Fibroblast of mammary gland (primary cell): ENCODE measurements around the gene EEF2K.

Source experiments
- DNase-seq: peaks from one replicate; pipeline ENCODE4 v3.0.0-alpha.2; 2010; ENCODE audit warnings: low read depth
- H3K4me3 ChIP-seq: 2 replicates; pipeline ENCODE4 v1.5.1; 2011; ENCODE audit warnings: low read depth, mild to moderate bottlenecking, low read length, moderate library complexity; ENCODE audit not compliant: control insufficient read depth
- TF ChIP-seq, protein P1 (sequence below): conservative IDR thresholded peaks from 2 replicates; pipeline ENCODE4 v1.5.1; 2011; ENCODE audit warnings: low read depth, low read length, inconsistent platforms; ENCODE audit not compliant: control insufficient read depth, insufficient read depth

The EEF2K gene

DNA sequence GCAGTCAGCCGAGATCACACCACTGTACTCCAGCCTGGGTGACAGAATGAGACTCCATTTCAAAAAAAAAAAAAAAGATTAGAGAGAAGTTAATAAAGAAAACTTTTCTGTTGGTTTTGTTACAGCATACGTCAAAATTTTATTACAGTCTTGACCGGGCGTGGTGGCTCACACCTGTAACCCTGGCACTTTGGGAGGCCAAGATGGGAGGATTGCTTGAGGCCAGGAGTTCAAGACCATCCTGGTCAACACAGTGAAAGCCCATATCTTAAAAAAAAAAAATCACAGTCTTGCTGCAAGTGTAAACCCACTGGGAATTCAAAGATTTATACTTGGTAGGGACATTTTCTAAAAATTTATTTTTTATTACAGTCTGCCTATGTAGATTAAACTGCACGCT is 84.9 kb downstream of the EEF2K start:
- no peak overlapping the region for H3K4me3 ChIP-seq
- no peak for DNase-seq
- TF ChIP-seq, protein P1, sequence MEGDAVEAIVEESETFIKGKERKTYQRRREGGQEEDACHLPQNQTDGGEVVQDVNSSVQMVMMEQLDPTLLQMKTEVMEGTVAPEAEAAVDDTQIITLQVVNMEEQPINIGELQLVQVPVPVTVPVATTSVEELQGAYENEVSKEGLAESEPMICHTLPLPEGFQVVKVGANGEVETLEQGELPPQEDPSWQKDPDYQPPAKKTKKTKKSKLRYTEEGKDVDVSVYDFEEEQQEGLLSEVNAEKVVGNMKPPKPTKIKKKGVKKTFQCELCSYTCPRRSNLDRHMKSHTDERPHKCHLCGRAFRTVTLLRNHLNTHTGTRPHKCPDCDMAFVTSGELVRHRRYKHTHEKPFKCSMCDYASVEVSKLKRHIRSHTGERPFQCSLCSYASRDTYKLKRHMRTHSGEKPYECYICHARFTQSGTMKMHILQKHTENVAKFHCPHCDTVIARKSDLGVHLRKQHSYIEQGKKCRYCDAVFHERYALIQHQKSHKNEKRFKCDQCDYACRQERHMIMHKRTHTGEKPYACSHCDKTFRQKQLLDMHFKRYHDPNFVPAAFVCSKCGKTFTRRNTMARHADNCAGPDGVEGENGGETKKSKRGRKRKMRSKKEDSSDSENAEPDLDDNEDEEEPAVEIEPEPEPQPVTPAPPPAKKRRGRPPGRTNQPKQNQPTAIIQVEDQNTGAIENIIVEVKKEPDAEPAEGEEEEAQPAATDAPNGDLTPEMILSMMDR = no peak

DNA sequence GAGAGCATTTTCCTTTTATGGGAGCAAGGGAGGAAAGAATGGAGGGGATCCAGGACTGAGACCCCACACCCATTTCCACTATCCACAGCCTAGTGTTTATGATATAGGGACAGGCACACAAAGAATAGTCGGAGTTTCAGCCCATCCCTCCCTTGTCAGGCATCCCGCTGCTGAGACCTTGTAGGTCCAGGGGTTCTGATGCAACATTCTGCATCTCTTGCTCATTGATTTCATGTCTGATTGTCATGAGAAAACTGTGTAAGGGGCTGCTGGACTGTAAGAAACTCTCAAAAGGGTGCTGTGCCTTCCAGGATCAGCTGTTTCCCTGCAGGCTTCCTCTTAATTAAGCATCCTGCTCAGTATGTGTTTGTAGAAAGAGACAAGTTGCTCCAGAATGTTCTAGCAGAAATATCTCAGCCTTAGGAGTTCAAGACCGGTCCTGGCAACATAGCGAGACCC is 85.8 kb downstream of the EEF2K start:
- H3K4me3 ChIP-seq = no peak overlapping the region
- TF ChIP-seq, protein P1 = no peak
- DNase-seq = peak; percentile 14

DNA sequence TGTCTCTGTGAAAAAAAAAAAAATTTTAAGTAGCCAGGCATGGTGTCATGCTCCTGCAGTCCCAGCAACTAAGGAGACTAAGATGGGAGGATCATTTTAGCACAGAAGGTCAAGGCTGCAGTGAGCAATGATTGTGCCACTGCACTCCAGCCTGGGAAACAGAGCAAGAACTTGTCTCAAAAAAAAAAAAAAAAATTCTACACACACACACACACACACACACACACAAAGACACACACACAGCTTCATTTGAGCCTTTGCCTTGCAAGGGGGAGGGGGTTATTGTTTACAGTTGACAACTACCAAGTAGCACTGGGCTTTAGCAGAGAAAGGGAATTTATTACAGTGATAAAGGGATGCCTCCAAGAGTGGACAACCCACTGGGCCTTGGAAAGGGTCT is 86.2 kb downstream of the EEF2K start:
- no peak overlapping the region for H3K4me3 ChIP-seq
- no peak for DNase-seq
- TF ChIP-seq, protein P1 = no peak

DNA sequence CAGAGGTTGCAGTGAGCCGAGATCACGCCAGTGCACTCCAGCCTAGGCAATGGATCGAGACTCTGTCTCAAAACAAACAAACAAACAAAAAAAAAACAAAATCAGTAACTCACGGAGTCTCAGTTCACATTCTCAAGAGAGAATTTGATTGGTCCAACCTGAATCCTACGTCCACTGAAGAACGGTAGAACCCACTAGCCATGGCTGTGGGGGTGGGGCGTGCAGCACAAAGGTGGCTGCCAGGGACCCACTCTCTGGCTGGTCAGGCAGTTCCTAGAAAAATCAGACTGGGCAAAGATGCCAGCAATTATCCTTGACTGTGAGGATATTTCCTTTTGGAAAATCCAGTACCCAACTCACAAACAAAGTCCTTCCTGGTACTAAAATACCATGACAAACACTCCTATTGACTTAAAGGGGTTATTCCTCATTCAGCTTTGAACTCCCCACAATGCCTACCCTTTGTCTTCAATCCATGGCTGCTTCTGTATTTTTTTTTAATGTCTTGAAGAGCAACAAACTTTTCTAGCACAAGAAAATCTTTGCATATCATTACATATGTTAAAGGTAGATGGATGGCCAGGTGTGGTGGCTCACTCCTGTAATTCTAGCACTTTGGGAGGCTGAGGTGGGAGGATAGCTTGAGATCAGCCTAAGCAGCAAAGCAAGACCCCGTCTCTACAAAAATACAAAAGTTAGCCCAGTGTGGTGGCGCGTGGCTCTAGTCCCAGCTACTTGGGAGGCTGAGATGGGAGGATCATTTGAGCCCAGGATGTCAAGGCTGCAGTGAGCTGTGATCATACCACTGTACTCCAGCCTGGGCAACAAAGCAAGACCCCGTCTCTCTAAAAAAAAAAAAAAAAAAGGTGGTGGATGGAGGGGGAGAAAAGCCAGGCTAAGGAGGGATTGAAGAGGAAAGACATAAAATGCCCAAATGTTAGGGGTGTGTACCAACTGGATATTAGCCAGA is 87.3 kb downstream of the EEF2K start:
- H3K4me3 ChIP-seq = no peak overlapping the region
- TF ChIP-seq, protein P1 = no peak
- no peak for DNase-seq

DNA sequence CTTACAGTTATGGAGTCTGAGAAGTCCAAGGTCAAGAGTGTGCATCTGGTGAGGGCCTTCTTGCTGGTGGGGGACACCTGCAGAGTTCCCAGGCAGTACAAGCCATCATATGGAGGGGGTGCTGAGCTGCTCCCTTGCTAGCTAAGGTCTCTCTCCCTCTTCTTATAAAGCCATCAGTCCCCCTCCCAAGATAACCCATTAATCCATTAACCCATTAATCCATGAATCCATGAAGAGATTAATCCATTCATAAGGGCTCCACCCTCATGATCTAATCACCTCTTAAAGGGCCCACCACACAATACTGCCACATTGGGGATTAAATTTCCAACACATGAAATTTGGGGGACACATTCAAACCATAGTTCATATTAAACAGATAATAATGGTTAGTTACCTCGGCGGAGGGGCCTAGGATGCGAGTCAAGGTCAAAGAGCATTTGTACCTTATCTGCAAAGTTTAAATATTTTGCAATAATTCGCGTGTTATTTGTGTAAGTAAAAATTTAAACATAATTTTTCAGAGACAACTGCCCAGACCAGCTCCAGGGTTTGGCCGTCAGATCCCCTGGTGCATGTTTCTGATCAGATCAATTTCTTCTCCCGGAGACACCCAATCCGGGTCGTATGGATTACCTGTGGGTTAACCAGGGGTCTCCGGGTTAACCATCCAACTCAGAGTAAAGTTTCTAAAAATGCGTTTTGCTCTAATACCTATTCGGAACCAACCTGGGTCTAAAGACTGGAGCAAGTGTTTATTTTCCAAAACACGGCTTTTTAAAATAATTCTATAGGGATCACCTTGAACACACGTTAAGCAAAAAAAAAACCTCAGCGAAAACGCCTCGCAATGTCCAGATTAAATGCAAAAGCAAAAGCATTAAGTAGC is 90.4 kb downstream of the EEF2K start:
- DNase-seq = no peak
- peak overlapping the region; percentile 99 for H3K4me3 ChIP-seq
- TF ChIP-seq, protein P1 = no peak

DNA sequence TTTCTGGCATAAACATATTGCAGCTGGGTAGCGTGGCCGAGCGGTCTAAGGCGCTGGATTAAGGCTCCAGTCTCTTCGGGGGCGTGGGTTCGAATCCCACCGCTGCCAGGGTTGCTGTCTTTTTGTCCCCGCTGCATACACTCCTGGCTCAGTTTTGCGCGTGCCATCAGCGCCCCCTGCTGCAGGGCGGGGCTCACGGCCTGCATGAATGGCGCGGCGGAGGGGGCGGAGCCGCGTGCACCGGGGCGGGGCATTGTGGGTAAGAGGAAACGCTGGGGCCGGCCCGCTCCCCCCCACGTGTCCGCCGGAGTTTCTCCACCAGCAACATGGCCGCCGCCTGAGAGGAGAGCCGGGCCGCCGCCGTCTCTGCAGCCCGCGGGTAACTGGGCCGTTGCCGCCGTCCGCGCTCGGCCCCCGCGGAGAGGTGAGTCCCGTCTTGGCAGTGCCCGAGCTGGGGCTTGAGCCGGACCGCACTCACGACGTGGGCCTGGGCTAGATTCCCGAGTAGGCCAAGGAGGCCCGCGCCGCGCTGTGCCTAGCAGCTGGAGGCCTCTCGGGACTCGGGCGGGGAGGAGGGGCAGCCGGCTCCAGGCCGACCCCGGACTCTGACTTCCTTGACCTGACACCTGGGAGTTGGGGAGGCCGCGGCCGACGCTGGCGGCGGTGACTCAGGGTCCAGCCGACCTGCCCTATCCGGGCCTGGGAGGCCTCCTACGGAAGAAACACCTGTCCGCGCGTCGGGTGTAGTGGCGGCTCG is 91.2 kb downstream of the EEF2K start, which contains the start of gene POLR3E:
Gene POLR3E, plus strand, starts transcription at position 296 of the 757 bp plus-strand sequence. CDS start 5,560 bp downstream, outside the sequence.
- TF ChIP-seq, protein P1 = peak; percentile 64
- peak; percentile 94 for DNase-seq
- H3K4me3 ChIP-seq = peak within 1 kb of the TSS; percentile 99
